IPS-18a (cell line): ENCODE measurements around the gene CTSS.
"Not testable (repeated sequence)": the region's sequence is repeated elsewhere in the genome, so short reads cannot be mapped to it uniquely, and the experiment has no call there.

Source experiments
- H3K27ac ChIP-seq: one replicate; pipeline ENCODE4 v1.5.1; 2013; ENCODE audit warnings: low read length
- H3K27me3 ChIP-seq: one replicate; pipeline ENCODE4 v1.6.1; 2013; ENCODE audit warnings: mild to moderate bottlenecking, low read length; ENCODE audit not compliant: control insufficient read depth, insufficient read depth
- H3K36me3 ChIP-seq: one replicate; pipeline ENCODE4 v1.6.1; 2013; ENCODE audit warnings: low read depth, low read length; ENCODE audit not compliant: control insufficient read depth
- H3K4me1 ChIP-seq: one replicate; pipeline ENCODE4 v1.6.1; 2013; ENCODE audit warnings: low read depth, low read length; ENCODE audit not compliant: control insufficient read depth
- H3K4me3 ChIP-seq: one replicate; pipeline ENCODE4 v1.5.1; 2013; ENCODE audit warnings: low read length
- H3K9ac ChIP-seq: one replicate; pipeline ENCODE4 v1.6.1; 2013; ENCODE audit warnings: mild to moderate bottlenecking, low read length, moderate library complexity
- H3K9me3 ChIP-seq: one replicate; pipeline ENCODE4 v1.6.1; 2013; ENCODE audit warnings: low read depth, low read length; ENCODE audit not compliant: control insufficient read depth

CTSS gene

DNA sequence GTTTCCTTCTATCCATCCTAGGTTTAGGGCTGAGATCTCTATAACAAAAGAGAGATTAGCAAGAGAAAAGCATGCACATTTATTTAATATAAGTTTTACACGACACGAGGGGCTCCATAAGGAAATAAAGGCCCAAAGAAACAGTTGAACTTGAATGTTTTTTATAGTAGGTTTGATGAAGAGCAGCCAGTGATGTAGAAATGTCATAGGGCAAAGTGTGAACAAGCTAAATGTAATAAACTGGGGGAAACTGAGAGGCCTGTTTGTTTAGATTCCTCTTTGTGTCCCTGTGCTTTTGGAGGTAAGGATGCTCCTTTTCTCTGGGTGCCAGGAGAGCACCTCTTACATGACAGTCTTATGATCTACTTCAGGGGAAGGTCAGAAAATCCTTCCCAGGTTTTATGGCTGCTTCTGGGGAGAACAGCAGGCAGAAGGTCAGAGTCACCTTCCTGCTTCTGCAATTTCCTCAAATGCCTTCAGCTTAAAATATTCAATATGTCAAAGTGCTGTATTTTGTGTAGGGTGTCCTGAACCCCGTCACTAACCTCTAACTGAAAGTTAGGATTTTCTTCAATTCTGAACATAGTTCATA, 35.4 kb downstream of the CTSS start:
- H3K9ac ChIP-seq: no peak overlapping the region
- no peaks in the 10 kb centered on the region for H3K9me3 ChIP-seq
- no peaks in the 10 kb centered on the region for H3K4me1 ChIP-seq
- H3K27me3 ChIP-seq: no peaks in the 10 kb centered on the region
- H3K27ac ChIP-seq: no peak overlapping the region
- H3K4me3 ChIP-seq: no peak overlapping the region
- no peaks in the 10 kb centered on the region for H3K36me3 ChIP-seq

DNA sequence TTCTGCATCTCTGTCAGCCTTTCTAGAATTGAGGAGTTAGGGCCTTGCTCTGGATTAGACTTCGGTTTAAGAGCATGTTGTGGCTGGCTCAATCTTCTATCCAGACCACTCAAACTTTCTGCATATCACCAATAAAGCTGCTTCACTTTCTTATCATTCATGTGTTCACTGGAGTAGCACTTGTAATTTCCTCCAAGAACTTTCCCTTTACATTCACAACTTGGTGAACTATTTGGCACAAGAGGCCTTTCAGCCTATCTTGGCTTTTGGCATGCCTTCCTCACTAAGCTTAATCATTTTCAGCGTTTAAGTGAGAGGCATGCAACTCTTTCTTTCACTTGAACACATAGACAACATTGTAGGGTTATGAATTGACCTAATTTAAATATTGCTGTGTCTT, 41.2 kb downstream of the CTSS start:
- Histone ChIP-seq H3K27me3 (no peaks in the 10 kb centered on the region), H3K4me3 (no peak overlapping the region), H3K9ac (no peak overlapping the region), H3K36me3 (no peaks in the 10 kb centered on the region), H3K4me1 (no peaks in the 10 kb centered on the region), H3K27ac (no peak overlapping the region), H3K9me3 (no peaks in the 10 kb centered on the region)

GRCh38 chr1:150720703-150721102, 44.9 kb downstream of the CTSS start, which contains the start of gene HORMAD1:
HORMAD1 (minus strand) TSS chr1:150720895; CDS start chr1:150719505, 1,390 bp downstream.
- no peaks in the 10 kb centered on the region for H3K27me3 ChIP-seq
- no peak within 1 kb of the TSS for H3K27ac ChIP-seq
- H3K9me3 ChIP-seq: no peaks in the 10 kb centered on the region
- no peak within 1 kb of the TSS for H3K4me3 ChIP-seq
- H3K9ac ChIP-seq: no peak within 1 kb of the TSS
- no peaks in the 10 kb centered on the region for H3K36me3 ChIP-seq
- H3K4me1 ChIP-seq: no peaks in the 10 kb centered on the region

DNA sequence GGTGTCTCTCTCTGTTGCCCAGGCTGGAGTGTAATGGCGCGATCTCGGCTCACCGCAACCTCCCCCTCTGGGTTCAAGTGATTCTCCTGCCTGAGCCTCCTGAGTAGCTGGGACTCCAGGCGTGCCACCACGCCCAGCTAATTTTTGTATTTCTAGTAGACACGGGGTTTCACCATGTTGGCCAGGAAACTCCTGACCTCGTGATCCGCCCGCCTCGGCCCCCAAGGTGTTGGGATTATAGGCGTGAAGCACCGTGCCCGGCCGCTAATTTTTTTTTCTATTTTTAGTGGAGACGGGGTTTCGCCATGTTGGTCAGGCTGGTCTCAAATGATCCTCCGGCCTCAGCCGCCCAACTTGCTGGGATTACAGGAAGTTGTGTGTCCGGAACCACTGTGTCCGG, 45.5 kb downstream of the CTSS start:
- no peak overlapping the region for H3K9ac ChIP-seq
- no peak overlapping the region for H3K27ac ChIP-seq
- no peaks in the 10 kb centered on the region for H3K36me3 ChIP-seq
- H3K9me3 ChIP-seq: no peaks in the 10 kb centered on the region
- no peaks in the 10 kb centered on the region for H3K27me3 ChIP-seq
- no peak overlapping the region for H3K4me3 ChIP-seq
- H3K4me1 ChIP-seq: no peaks in the 10 kb centered on the region

DNA sequence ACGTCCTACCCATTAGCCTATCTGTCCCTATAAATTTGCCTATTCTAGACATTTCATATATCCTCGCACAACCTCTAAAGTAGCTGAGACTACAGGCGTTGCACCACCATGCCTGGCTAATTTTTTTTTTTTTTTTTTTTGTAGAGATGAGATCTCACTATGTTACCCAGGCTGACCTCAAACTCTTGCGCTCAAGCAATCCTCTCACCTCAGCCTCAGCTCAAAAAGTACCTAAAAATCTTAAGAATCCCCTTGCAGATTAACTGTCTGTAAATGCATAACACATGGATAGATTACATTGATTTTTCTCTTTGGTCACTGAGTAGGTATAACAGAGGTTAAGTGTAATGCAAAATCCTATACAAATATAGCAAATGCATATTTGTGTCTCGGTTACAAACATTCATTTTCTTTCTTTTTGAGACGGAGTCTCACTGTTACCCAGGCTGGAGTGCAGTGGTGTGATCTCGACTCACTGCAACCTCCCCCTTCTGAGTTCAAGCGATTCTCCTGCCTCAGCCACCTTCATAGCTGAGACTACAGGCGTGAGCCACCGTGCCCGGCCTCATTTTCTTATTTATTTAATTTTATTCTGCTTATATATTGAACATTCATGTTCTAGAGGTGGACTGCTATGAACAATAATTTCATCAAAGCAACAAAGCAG, 47.2 kb downstream of the CTSS start:
- Histone ChIP-seq H3K27me3 (no peaks in the 10 kb centered on the region), H3K36me3 (no peaks in the 10 kb centered on the region)

GRCh38 chr1:150709031-150709430, 56.5 kb downstream of the CTSS start:
- not testable (repeated sequence) for H3K4me1 ChIP-seq, H3K36me3 ChIP-seq, H3K27ac ChIP-seq, H3K9me3 ChIP-seq, H3K9ac ChIP-seq, H3K27me3 ChIP-seq, H3K4me3 ChIP-seq

More for the DNA sequence above, 47.2 kb downstream of the CTSS start:
- Histone ChIP-seq H3K4me1 (peaks cover under 1% of the 10 kb centered on the region), H3K4me3 (no peak overlapping the region), H3K9ac (no peak overlapping the region), H3K27ac (no peak overlapping the region), H3K9me3 (no peaks in the 10 kb centered on the region)

GRCh38 chr1:150708595-150708994, 57.0 kb downstream of the CTSS start:
- Histone ChIP-seq H3K27me3 (no peaks in the 10 kb centered on the region), H3K4me1 (peaks cover 6% of the 10 kb centered on the region), H3K27ac (no peak overlapping the region), H3K4me3 (no peak overlapping the region), H3K9me3 (no peaks in the 10 kb centered on the region), H3K36me3 (no peaks in the 10 kb centered on the region), H3K9ac (no peak overlapping the region)

DNA sequence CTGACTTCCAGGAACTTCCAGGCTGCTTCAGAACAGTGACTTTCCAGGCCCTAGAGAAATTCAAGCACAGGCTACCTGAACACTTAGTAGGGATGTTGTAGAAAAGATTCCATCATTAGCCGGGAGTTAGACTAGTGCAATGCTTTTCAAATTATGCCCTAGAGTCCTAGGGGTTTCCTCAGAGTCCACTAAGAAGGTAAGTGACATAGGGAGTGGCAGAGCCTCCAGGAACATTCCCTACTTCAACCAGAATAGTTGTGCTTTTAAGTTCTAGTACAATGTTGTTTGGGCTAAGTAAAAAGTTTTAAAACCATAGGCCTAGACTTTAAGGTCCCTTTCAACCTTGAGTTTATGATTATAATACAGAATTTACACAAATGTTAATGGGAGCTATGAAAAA, 59.5 kb downstream of the CTSS start:
- H3K9me3 ChIP-seq: no peaks in the 10 kb centered on the region
- H3K27me3 ChIP-seq: no peaks in the 10 kb centered on the region
- H3K36me3 ChIP-seq: no peaks in the 10 kb centered on the region
- no peaks in the 10 kb centered on the region for H3K4me1 ChIP-seq
- no peak overlapping the region for H3K9ac ChIP-seq
- no peak overlapping the region for H3K27ac ChIP-seq
- H3K4me3 ChIP-seq: no peak overlapping the region

GRCh38 chr1:150703427-150703826, 62.2 kb downstream of the CTSS start:
- no peak overlapping the region for H3K27ac ChIP-seq
- no peak overlapping the region for H3K4me3 ChIP-seq
- no peaks in the 10 kb centered on the region for H3K27me3 ChIP-seq

DNA sequence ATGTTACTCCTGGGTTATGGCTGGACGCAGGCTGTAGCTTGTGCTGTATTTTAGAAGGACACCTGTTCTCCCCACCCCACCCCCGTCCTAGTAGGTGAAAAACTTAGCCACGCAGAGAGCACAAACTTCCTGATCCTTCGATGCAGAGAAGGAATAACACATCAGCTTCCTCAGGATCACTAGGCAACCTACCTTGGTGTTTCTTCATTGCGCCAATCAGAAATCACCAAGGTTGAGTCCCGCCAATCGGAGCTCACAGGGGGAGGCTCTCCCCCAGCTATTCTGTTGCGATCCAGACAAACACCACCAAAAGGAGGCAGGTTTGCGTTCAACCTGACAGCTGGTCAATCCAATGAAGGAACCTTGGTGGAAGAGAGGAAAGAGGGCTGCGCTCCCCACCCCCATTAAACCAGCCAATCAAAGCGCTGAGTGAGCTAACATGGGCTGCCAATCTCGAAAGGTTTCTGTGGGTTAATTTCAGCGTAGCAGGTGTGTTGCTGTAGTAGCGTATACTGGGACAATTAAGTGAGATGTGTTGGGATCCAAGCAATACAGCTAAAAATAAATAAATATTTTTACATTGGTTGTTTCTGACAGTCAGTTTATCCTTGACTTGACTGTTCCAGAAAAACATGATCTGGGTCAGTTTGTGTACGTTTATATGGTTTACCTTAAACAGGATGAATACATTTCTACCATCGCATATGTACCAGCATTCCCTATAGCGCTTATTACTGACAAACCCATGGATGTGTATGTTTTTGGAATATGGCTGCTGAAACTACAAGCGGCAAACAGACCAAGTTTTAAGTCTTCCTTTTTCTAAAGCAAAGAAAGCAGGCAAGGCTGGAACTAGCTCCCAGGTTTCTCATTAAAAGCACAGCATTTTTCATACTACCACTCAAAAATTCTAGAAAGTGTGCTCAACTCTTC, 68.3 kb downstream of the CTSS start, which contains the start of gene GOLPH3L:
Gene GOLPH3L (minus strand): TSS at position 160 of the 933 bp plus-strand sequence. CDS start 2,316 bp downstream, outside the sequence.
- Histone ChIP-seq H3K4me1 (peaks cover 4% of the 10 kb centered on the region), H3K9ac (peak within 1 kb of the TSS; percentile 81), H3K4me3 (peak within 1 kb of the TSS; percentile 97), H3K9me3 (no peaks in the 10 kb centered on the region), H3K27me3 (no peaks in the 10 kb centered on the region), H3K36me3 (peaks cover 22% of the 10 kb centered on the region), H3K27ac (peak within 1 kb of the TSS; percentile 75)

More at GRCh38 chr1:150703427-150703826, 62.2 kb downstream of the CTSS start:
- Histone ChIP-seq H3K4me1 (no peaks in the 10 kb centered on the region), H3K9ac (no peak overlapping the region), H3K36me3 (no peaks in the 10 kb centered on the region), H3K9me3 (no peaks in the 10 kb centered on the region)

- Histone ChIP-seq H3K4me3 (peak overlapping the region; percentile 97), H3K9ac (peak overlapping the region; percentile 81), H3K27ac (peak overlapping the region; percentile 75), H3K9me3 (no peaks in the 10 kb centered on the region), H3K4me1 (peaks cover 4% of the 10 kb centered on the region), H3K36me3 (peaks cover 28% of the 10 kb centered on the region), H3K27me3 (no peaks in the 10 kb centered on the region)
Measured at GRCh38 chr1:150696590-150696989, 69.0 kb downstream of the CTSS start.
